Adrenal gland (tissue), 5 donors: ENCODE data around the gene DAZL.

ENCODE experiments used
- CTCF ChIP-seq, 6 experiments: fragments of 450-650 bp in 4 of 6; fragments of 200-600 bp in 2 of 6; sonication (generic) in 1 of 6; IDR thresholded peaks; 1 replicate in 5 of 6; 2 replicates in 1 of 6; pipeline versions ENCODE4 v1.5.1 to v1.8.0; 2016 to 2021; ENCODE audit warnings: antibody characterized with exemption in 6 of 6, mild to moderate bottlenecking in 2 of 6, moderate library complexity in 1 of 6
- POLR2A ChIP-seq, 2 donors: fragments of 450-650 bp; IDR thresholded peaks; one replicate each; pipeline ENCODE4 v1.6.1; 2017; ENCODE audit warnings: antibody characterized with exemption in 2 of 2, mild to moderate bottlenecking in 2 of 2, moderate library complexity in 1 of 2
- donor health status: DM: no; HTN: no; CAD: no.

- TF ChIP-seq CTCF (IDR thresholded peaks at IDR 0.05) (no peak), POLR2A (IDR thresholded peaks at IDR 0.05) (no peak)
Measured at GRCh38 chr3:16632395-16632794, 27.2 kb upstream of the DAZL start.
